Kidney tubule cell (primary cell): ENCODE measurements around the gene PIK3R4.
A peak's percentile ranks its signal among the peaks of the same experiment; 100 is the strongest.

Experiments
- DNase-seq: peaks from one replicate; pipeline ENCODE4 v3.0.0-alpha.2; 2018; ENCODE audit warnings: low spot score

PIK3R4 gene

GRCh38 chr3:130746246-130747039, at the start of gene PIK3R4:
PIK3R4 (minus strand) TSS chr3:130746829; CDS start chr3:130745218, 1,611 bp downstream.
- peak; percentile 98 for DNase-seq

- DNase-seq: no peak
These were observed 48.8 kb upstream of the PIK3R4 start for GRCh38 chr3:130795396-130795795.

GRCh38 chr3:130792246-130792645, 45.6 kb upstream of the PIK3R4 start:
- no peak for DNase-seq

GRCh38 chr3:130789782-130790322, 43.2 kb upstream of the PIK3R4 start:
- DNase-seq: no peak

- no peak for DNase-seq
These were observed 40.9 kb upstream of the PIK3R4 start for GRCh38 chr3:130787422-130788068.

GRCh38 chr3:130786306-130786705, 39.7 kb upstream of the PIK3R4 start:
- DNase-seq: peak; percentile 20

GRCh38 chr3:130783629-130784028, 37.0 kb upstream of the PIK3R4 start:
- DNase-seq: no peak

GRCh38 chr3:130779486-130779885, 32.9 kb upstream of the PIK3R4 start:
- no peak for DNase-seq

GRCh38 chr3:130779031-130779430, 32.4 kb upstream of the PIK3R4 start:
- DNase-seq: no peak

- no peak for DNase-seq
These were observed 26.7 kb upstream of the PIK3R4 start for GRCh38 chr3:130773366-130773765.

- no peak for DNase-seq
These were observed 25.5 kb upstream of the PIK3R4 start for GRCh38 chr3:130772129-130772528.

GRCh38 chr3:130770644-130771043, 24.0 kb upstream of the PIK3R4 start:
- no peak for DNase-seq

- DNase-seq: no peak
These were observed 15.2 kb upstream of the PIK3R4 start for GRCh38 chr3:130761730-130762311.

GRCh38 chr3:130760922-130761321, 14.3 kb upstream of the PIK3R4 start:
- peak; percentile 33 for DNase-seq

- peak; percentile 65 for DNase-seq
These were observed 13.2 kb upstream of the PIK3R4 start for GRCh38 chr3:130759692-130760338.

- DNase-seq: peak; percentile 16
These were observed 12.2 kb upstream of the PIK3R4 start for GRCh38 chr3:130758624-130759369.

- no peak for DNase-seq
These were observed 11.1 kb upstream of the PIK3R4 start for GRCh38 chr3:130757611-130758150.

- DNase-seq: peak; percentile 78
These were observed 9.0 kb upstream of the PIK3R4 start for GRCh38 chr3:130755666-130756065.

- peak; percentile 63 for DNase-seq
These were observed 2.4 kb upstream of the PIK3R4 start for GRCh38 chr3:130748981-130749380.

GRCh38 chr3:130748467-130748861, 1.8 kb upstream of the PIK3R4 start:
- no peak for DNase-seq

- DNase-seq: no peak
These were observed 3.3 kb downstream of the PIK3R4 start for GRCh38 chr3:130743354-130743753.
